HCT116 (cell line): ENCODE data around the gene SVIL.

Source experiments
- SIN3A ChIP-seq: IDR thresholded peaks from 2 replicates; pipeline ENCODE4 v1.6.1; 2012; ENCODE audit warnings: low read depth
- SP1 ChIP-seq: IDR thresholded peaks from 2 replicates; pipeline ENCODE4 v1.6.1; 2012; ENCODE audit warnings: low read depth
- TCF7L2 ChIP-seq: IDR thresholded peaks from 2 replicates; pipeline ENCODE4 v1.7.0; 2011; ENCODE audit warnings: borderline replicate concordance, inconsistent platforms; ENCODE audit not compliant: insufficient read depth, insufficient read length; ENCODE audit errors: extremely low read depth
- TF ChIP-seq, protein P1 (sequence below), 3 experiments: fragments of 200-600 bp in 1 of 3; sonication (generic) in 1 of 3; IDR thresholded peaks in 2 of 3; conservative IDR thresholded peaks in 1 of 3; 2 replicates each; pipeline ENCODE4 v1.5.1; 2012 to 2017; ENCODE audit warnings: low read depth in 2 of 3, low read length in 2 of 3, antibody characterized with exemption in 1 of 3, borderline replicate concordance in 1 of 3, control low read depth in 1 of 3, mild to moderate bottlenecking in 1 of 3, mixed read lengths in 1 of 3, mixed run types in 1 of 3, moderate library complexity in 1 of 3; ENCODE audit not compliant: insufficient read depth in 1 of 3
- TF ChIP-seq, protein P2 (sequence below): IDR thresholded peaks from 2 replicates; pipeline ENCODE4 v1.6.1; 2012

- no peak for TF ChIP-seq TCF7L2
- TF ChIP-seq, protein P1, sequence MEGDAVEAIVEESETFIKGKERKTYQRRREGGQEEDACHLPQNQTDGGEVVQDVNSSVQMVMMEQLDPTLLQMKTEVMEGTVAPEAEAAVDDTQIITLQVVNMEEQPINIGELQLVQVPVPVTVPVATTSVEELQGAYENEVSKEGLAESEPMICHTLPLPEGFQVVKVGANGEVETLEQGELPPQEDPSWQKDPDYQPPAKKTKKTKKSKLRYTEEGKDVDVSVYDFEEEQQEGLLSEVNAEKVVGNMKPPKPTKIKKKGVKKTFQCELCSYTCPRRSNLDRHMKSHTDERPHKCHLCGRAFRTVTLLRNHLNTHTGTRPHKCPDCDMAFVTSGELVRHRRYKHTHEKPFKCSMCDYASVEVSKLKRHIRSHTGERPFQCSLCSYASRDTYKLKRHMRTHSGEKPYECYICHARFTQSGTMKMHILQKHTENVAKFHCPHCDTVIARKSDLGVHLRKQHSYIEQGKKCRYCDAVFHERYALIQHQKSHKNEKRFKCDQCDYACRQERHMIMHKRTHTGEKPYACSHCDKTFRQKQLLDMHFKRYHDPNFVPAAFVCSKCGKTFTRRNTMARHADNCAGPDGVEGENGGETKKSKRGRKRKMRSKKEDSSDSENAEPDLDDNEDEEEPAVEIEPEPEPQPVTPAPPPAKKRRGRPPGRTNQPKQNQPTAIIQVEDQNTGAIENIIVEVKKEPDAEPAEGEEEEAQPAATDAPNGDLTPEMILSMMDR (IDR thresholded peaks at IDR 0.05 in 2 of 3, conservative IDR thresholded peaks at IDR 0.05 in 1 of 3; ENCODE audit: borderline replicate concordance in 1 of 3, insufficient read depth in 1 of 3, low read depth in 2 of 3, low read length in 2 of 3): no peak
- TF ChIP-seq SP1: no peak
- TF ChIP-seq, protein P2, sequence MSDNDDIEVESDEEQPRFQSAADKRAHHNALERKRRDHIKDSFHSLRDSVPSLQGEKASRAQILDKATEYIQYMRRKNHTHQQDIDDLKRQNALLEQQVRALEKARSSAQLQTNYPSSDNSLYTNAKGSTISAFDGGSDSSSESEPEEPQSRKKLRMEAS: no peak
- no peak for TF ChIP-seq SIN3A
Observed at GRCh38 chr10:29622382-29622922, 12.3 kb downstream of the SVIL start.
